ENCODE measurements around the gene ARHGAP29. TPM values are rescaled to one million over a fixed set of nuclear protein-coding genes. Genes with fewer than 3 reads are reported as not detected.

The ARHGAP29 gene
- total and polyA plus RNA-seq, 2 of the 4 experiments (the other 2 are of a cell fraction), result 19.1 to 30.3 TPM

GRCh38 chr1:94236013-94236491 is 1.3 kb downstream of the ARHGAP29 start:
- Histone ChIP-seq H2BK120ac (ENCODE audit: low read depth, low read length) (no peak overlapping the region; the same call in 1 of the 2 replicates), H3K4ac (ENCODE audit: low read depth, low read length) (peak overlapping the region; percentile 23; the same call in 1 of the 2 replicates), H3K23ac (ENCODE audit: low read depth, low read length) (peak overlapping the region; percentile 90), H2AFZ (replicated peaks; ENCODE audit: low read length, poor library complexity) (peak overlapping the region; percentile 26), H2BK5ac (ENCODE audit: low read depth, low read length, poor library complexity, severe bottlenecking) (no peak overlapping the region), H3K4me2 (ENCODE audit: low read depth, low read length) (peak overlapping the region; percentile 96), H3K9me1 (ENCODE audit: insufficient read depth, low read length) (no peaks in the 10 kb centered on the region), H3K18ac (ENCODE audit: low read depth, low read length) (no peak overlapping the region; the same call in 1 of the 2 replicates), H3K9ac (ENCODE audit: low read depth, low read length) (peak overlapping the region; percentile 74), H4K5ac (ENCODE audit: low read depth, low read length) (no peak overlapping the region), H3K14ac (replicated peaks; ENCODE audit: low read depth, low read length) (peak overlapping the region; percentile 62; the same call in 1 of the 2 replicates), H3K56ac (ENCODE audit: extremely low read depth, insufficient read depth, low read length) (no peak overlapping the region), H4K20me1 (ENCODE audit: insufficient read depth, low read length) (no peaks in the 10 kb centered on the region), H3K27me3 (ENCODE audit: control insufficient read depth, insufficient read depth, low read length) (no peaks in the 10 kb centered on the region; the same call in 1 of the 2 replicates), H2AK5ac (ENCODE audit: low read depth, low read length) (no peak overlapping the region), H3K27ac (ENCODE audit: insufficient read depth, low read length) (no peak overlapping the region), H3K79me1 (ENCODE audit: low read depth in 1 of 2, low read length in 2 of 2) (peaks cover 12 to 41% of the 10 kb centered on the region in 2 experiments; a peak in 3 of 4 replicates), H2AK9ac (replicated peaks; ENCODE audit: low read depth, low read length, poor library complexity) (peak overlapping the region; percentile 59), H3K4me3 (ENCODE audit: insufficient read depth, low read depth, low read length) (peak overlapping the region; percentile 60), H3K36me3 (ENCODE audit: control insufficient read depth, insufficient read depth, low read length) (no peaks in the 10 kb centered on the region), H3K9me3 (ENCODE audit: control insufficient read depth, insufficient read depth, low read length) (no peaks in the 10 kb centered on the region), H3K4me1 (ENCODE audit: control insufficient read depth, insufficient read depth, low read length) (peaks cover 1% of the 10 kb centered on the region; the same call in 1 of the 2 replicates), H4K91ac (ENCODE audit: insufficient read depth, low read depth, low read length) (no peak overlapping the region), H4K8ac (ENCODE audit: low read depth in 2 of 2, low read length in 2 of 2) (peak overlapping the region in 1 of 2 experiments; percentile 2; a peak in 1 of 4 replicates), H2BK20ac (ENCODE audit: low read depth, low read length) (no peak overlapping the region), H2BK15ac (ENCODE audit: low read depth, low read length) (0 out of 3 replicates have a peak overlapping the region, but pooled peaks have one; percentile 28)
- ChIA-PET CTCF (interaction anchor here (0.6 to 1.1 kb wide), 4 partner anchors 97 to 198 kb away, joined by 3 to 6 read pairs (median 3); no protein-coding TSS in a partner anchor), POLR2A (ENCODE audit: unreplicated experiment) (no interaction called here)
- in situ Hi-C loops (cut with MboI; ENCODE audit: low sequenced_read_pairs), result no loop called here
- BruUV-seq (replicated peaks), result no TSS peak
- dilution Hi-C loops (cut with HindIII; ENCODE audit: low sequenced_read_pairs, unreplicated experiment), result no loop called here
- TF ChIP-seq NFE2L2 (IDR thresholded peaks at IDR 0.05; ENCODE audit: low read depth, low read length), result no peak
- TF ChIP-seq MXI1 (IDR thresholded peaks at IDR 0.05; ENCODE audit: borderline replicate concordance, low read depth, low read length), result 0 out of 2 replicates have a peak, but pooled peaks have one; percentile 22
- no peak for TF ChIP-seq ELK1 (IDR thresholded peaks at IDR 0.05; ENCODE audit: borderline replicate concordance, low read depth, low read length)
- TF ChIP-seq MAZ (IDR thresholded peaks at IDR 0.05; ENCODE audit: borderline replicate concordance, low read depth, low read length), result peak; percentile 17; the same call in 1 of the 2 replicates
- no peak for TF ChIP-seq FOS (IDR thresholded peaks at IDR 0.05; ENCODE audit: low read depth, low read length)
- TF ChIP-seq BHLHE40 (IDR thresholded peaks at IDR 0.05; ENCODE audit: low read depth, low read length), result no peak
- no peak for TF ChIP-seq CTCF (conservative IDR thresholded peaks at IDR 0.05; ENCODE audit: low read depth, low read length)
- peak; percentile 92 for TF ChIP-seq MAFK (IDR thresholded peaks at IDR 0.05; ENCODE audit: low read depth, low read length)
- no peak for TF ChIP-seq POLR2A (IDR thresholded peaks at IDR 0.05; ENCODE audit: low read depth, low read length)
- ATAC-seq (ENCODE audit: low read depth), result no peak
- DNase-seq, result peak; percentile 8
- no CpG with 5 or more reads among the region's 6 CpGs for WGBS, 2 experiments (ENCODE audit: extremely low coverage in 2 of 2, insufficient read length in 1 of 2)
- intact Hi-C loops (cut with micrococcal nuclease), result loop anchor here (2.0 to 10.0 kb wide), 4 partner anchors 99 to 331 kb away; partner anchors contain the start of gene GCLM

Data from IMR-90 (cell line).